Cerebellar nuclear complex (tissue), 1 donor: ENCODE measurements around the gene SRSF1.
"Not testable (repeated sequence)": the region's sequence is repeated elsewhere in the genome, so short reads cannot be mapped to it uniquely, and the experiment has no call there.

Experiments used
- DNase-seq, 2 experiments: peaks; one replicate each; lab custom pipeline; 2025; lab: John Stamatoyannopoulos, UW

The SRSF1 gene

GRCh38 chr17:57965521-57966160, 41.4 kb downstream of the SRSF1 start:
- no peak for DNase-seq

DNA sequence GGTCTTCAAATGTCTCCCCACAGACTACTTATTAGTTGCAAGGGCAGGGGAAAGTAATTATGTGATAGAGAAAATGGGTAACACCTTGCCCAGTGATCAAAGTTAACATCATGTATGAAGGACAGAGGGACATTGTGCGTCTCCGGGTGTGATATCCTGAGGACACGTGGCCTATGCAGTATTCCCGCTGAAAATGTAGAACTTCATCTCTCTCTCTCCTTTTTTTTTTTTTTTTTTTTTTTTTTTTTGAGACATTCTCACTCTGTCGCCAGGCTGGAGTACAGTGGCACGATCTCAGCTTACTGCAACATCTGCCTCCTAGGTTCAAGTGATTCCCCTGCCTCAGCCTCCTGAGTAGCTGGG, 43.9 kb downstream of the SRSF1 start:
- no peak for DNase-seq

DNA sequence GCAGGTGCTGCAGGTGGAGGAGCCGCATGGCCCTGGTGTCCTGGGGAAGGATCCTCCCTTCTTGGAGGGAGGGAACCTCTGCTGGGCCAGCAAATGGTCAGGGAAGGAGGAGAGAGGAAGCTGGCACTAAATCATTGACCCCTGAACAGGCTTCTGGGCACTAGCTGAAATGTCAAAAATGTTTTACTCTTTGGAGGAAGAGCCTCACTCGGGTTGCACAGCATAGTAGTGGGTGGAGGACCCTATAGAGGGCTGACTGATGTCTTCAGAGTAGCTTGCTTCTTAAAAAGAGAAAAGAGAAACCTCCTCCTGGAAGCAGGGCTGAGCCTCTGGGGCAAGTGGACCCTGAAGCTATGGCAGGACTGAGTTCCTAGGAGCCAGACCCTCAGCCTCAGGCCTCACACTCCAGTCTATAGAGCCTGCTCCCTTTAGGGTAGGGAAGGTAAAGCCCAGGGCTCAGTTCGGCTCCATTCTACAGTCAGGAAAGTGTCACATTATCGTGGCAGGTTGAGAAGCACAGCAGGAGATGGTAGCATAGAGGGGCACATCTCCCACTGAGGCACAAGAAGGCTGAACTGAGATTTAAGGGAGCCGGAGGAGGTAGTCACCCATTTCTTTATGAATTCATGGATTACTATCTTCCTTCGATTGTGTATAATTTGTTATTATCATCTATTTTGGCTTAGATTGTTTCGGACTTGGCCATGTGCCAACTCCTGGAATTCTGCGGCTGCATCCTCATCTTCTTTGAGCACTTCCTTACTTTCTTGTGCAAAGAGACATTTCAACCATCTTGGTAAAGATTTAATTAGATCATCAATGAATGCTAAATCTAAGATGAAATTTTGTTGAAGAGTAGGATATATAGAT, 44.5 kb downstream of the SRSF1 start:
- DNase-seq, result no peak

DNA sequence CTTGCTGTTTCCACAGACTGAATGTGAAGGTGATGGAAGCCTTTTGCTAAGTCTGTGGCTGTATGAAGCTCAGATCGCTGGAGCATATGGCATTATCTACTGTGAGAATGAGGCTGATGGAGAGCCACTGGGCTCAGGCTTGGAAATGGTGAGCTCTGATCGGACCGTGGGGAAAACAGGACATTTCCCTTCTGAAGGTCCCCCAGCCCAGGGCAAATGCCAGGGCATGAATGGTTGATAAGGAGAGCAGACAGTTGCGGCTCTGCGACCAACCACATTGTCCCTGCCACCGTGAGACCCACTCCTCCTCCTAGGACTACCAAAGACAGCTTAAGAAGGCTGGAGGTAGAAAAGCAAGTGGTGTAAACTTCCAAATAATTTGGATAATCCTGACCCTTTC, 47.1 kb downstream of the SRSF1 start:
- DNase-seq, result no peak

GRCh38 chr17:57958391-57958790, 48.7 kb downstream of the SRSF1 start:
- DNase-seq, result not testable (repeated sequence)

DNA sequence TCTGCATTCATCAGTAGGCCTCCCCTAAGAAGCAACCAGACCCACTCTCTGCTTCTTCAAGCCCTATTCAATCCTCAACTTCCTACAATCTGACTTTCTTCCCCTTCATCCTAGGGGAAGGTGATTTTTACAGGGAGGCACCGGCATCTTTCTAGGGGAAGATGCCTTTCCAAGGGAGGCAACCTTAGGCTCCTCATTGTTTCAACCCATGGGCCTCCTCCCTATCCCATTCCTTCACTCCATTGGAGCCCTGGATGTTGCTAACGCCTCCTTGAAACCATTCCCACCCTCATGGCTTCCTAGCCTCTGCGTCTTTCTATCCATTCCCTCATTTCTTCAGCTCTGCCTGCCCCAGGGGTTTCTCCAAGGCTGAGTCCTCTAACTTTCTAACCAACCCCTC, 49.2 kb downstream of the SRSF1 start:
- DNase-seq, result no peak

GRCh38 chr17:57957120-57957850, 49.8 kb downstream of the SRSF1 start:
- DNase-seq, result no peak

- DNase-seq, result no peak
Observed at GRCh38 chr17:57956291-57957119, 50.5 kb downstream of the SRSF1 start.

DNA sequence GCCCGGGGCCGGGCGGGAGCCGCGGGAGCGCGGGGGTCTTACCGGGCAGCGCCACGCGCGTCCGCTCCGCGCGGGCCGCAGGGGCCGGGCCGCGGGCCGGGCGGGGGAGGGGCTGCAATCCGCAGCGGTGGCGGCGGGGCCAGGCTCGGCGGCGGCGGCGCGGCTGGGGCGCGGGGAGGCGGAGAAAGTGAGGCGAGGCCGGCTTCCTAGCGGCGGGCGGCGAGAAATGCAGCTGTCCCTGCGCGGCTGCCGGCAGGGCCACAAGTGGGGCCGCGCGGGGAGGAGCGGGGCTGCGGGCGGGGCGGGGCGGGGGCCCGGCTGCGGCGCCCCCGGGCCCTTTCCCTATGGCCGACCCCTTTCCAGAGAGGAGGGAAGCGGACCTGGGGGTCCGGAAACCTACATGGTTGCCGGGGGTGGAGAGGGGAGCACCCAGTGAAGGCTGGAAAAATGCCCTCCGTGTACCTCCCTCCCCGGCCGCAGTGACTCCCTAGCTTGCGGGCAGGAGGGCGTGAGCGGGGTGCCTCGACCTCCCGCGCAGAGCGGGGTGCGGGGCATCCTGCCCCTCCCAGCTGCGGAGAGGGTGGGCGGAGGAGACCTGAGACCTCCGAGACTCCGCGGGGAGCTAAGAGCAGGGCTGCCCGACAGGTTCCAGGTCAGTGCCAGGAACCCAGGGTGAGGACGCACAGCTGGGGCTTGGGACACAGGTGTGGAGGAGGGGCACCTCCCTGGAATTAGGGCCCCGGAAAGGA, 51.7 kb downstream of the SRSF1 start, which contains the start of gene CUEDC1:
CUEDC1 (minus strand) TSS at position 230 of the 749 bp plus-strand sequence. CDS start 69,848 bp downstream, outside the sequence.
- no peak for DNase-seq

- no peak for DNase-seq
Observed at GRCh38 chr17:57954397-57955182, 52.5 kb downstream of the SRSF1 start.

DNA sequence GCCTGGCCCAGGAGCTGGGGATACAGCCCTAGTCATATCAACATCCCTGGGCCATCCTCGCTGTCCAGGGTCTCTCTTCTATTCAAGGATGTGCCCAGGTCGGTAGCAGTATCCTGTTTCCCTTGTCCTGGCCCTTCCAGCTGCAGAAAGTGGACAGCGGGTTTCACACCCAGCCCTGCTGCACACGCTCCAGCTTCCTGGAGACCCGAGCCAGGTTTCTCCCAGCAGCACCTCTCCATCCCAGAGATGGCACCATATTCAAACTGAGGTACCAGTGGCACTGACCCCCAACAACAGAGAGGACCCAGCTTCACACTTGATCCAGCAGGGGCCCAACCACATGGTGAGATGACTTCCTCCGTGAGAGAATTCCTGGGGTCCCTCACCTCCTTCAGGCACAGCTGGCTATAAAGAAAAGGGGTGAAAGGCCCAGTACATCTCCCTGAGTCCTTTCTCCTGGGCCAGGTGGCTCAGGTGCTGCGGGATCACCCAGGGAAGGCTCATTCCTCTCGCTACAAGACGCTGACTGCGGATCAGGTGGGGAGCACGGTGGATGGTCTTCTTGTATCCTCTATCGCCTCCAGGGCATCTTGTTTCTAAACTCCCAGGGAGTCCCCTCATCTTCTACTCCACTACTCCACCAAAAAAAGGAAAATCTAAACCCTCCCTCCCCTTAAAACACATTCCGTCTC, 53.2 kb downstream of the SRSF1 start:
- no peak for DNase-seq
